GM23338 (cell line): Measurements from ENCODE around the gene WNT8A. TPM values are rescaled to one million over a fixed set of nuclear protein-coding genes. Genes with fewer than 3 reads are reported as not detected.

Experiments used
- ATAC-seq: fragments of 200-7000 bp; cut with Tn5 transposase; 3 replicates; pipeline ENCODE4 v1.9.1; 2020
- DNase-seq: peaks from one replicate; pipeline ENCODE4 v3.0.0-alpha.2; 2015; ENCODE audit warnings: low spot score
- H2AFZ ChIP-seq: fragments of 200-600 bp; sonication (generic); 2 replicates; pipeline ENCODE4 v1.8.0; 2016; ENCODE audit warnings: antibody characterized with exemption, mild to moderate bottlenecking, moderate library complexity
- H3F3A ChIP-seq: fragments of 200-600 bp; sonication (generic); replicated peaks from 2 replicates; pipeline ENCODE4 v1.8.0; 2017; ENCODE audit warnings: antibody characterized with exemption, mixed run types, low read depth
- H3K27ac ChIP-seq: fragments of 200-600 bp; sonication (generic); 2 replicates; pipeline ENCODE4 v1.6.1; 2016; ENCODE audit warnings: low read depth
- H3K27me3 ChIP-seq: fragments of 200-600 bp; sonication (generic); 2 replicates; pipeline ENCODE4 v1.8.0; 2016; ENCODE audit warnings: mild to moderate bottlenecking, mixed run types, moderate library complexity; ENCODE audit not compliant: insufficient read depth
- H3K36me3 ChIP-seq: fragments of 200-600 bp; sonication (generic); 2 replicates; pipeline ENCODE4 v1.8.0; 2016; ENCODE audit warnings: mild to moderate bottlenecking; ENCODE audit not compliant: insufficient read depth
- H3K4me1 ChIP-seq: fragments of 200-600 bp; sonication (generic); 2 replicates; pipeline ENCODE4 v1.8.0; 2016; ENCODE audit warnings: mild to moderate bottlenecking, moderate library complexity; ENCODE audit not compliant: insufficient read depth
- H3K4me2 ChIP-seq: fragments of 200-600 bp; sonication (generic); 2 replicates; pipeline ENCODE4 v1.7.1; 2017; ENCODE audit warnings: mixed run types
- H3K4me3 ChIP-seq: fragments of 200-600 bp; sonication (generic); 2 replicates; pipeline ENCODE4 v1.6.1; 2016; ENCODE audit warnings: mixed run types
- H3K79me2 ChIP-seq: fragments of 200-600 bp; sonication (generic); replicated peaks from 2 replicates; pipeline ENCODE4 v1.8.0; 2017; ENCODE audit warnings: mild to moderate bottlenecking; ENCODE audit not compliant: insufficient read depth
- H3K9me2 ChIP-seq: fragments of 200-600 bp; sonication (generic); 2 replicates; pipeline ENCODE4 v1.8.0; 2017; ENCODE audit not compliant: insufficient read depth
- H4K20me1 ChIP-seq: fragments of 200-600 bp; sonication (generic); replicated peaks from 2 replicates; pipeline ENCODE4 v1.8.0; 2017; ENCODE audit warnings: mild to moderate bottlenecking; ENCODE audit not compliant: insufficient read depth
- H3K27ac Mint-ChIP-seq: 2 replicates; pipeline ENCODE4 v1.8.0; 2020; ENCODE audit warnings: inconsistent platforms, mild to moderate bottlenecking, moderate library complexity, mixed read lengths
- H3K27me3 Mint-ChIP-seq: 3 replicates; pipeline ENCODE4 v1.8.0; 2022; ENCODE audit warnings: low read depth, mild to moderate bottlenecking, moderate library complexity, mixed read lengths, inconsistent platforms; ENCODE audit not compliant: insufficient read depth, poor library complexity
- H3K36me3 Mint-ChIP-seq: 3 replicates; pipeline ENCODE4 v1.8.0; 2021; ENCODE audit warnings: low read depth, mild to moderate bottlenecking, inconsistent platforms, moderate library complexity, mixed read lengths
- H3K4me1 Mint-ChIP-seq: 3 replicates; pipeline ENCODE4 v1.8.0; 2020; ENCODE audit warnings: mild to moderate bottlenecking, inconsistent platforms, mixed read lengths
- H3K4me3 Mint-ChIP-seq: 3 replicates; pipeline ENCODE4 v1.8.0; 2021; ENCODE audit warnings: moderate library complexity, mild to moderate bottlenecking, inconsistent platforms, mixed read lengths
- H3K9me3 Mint-ChIP-seq: 3 replicates; pipeline ENCODE4 v1.8.0; 2020; ENCODE audit warnings: moderate library complexity, mild to moderate bottlenecking, inconsistent platforms, mixed read lengths
- EZH2phosphoT487 ChIP-seq: fragments of 200-600 bp; sonication (generic); IDR thresholded peaks from one replicate; pipeline ENCODE4 v1.8.1; 2018; ENCODE audit warnings: antibody characterized with exemption; ENCODE audit not compliant: unreplicated experiment
- NANOG ChIP-seq: IDR thresholded peaks from 2 replicates; pipeline ENCODE4 v1.6.1; 2016; ENCODE audit warnings: antibody characterized with exemption, borderline replicate concordance
- STAT1 ChIP-seq: IDR thresholded peaks from one replicate; pipeline ENCODE4 v1.6.1; 2016; ENCODE audit warnings: antibody characterized with exemption; ENCODE audit not compliant: unreplicated experiment
- ZNF331 ChIP-seq: fragments of 250-450 bp; sonication (Bioruptor Pico); IDR thresholded peaks from 2 replicates; pipeline ENCODE4 v1.5.0; 2020; ENCODE audit warnings: low read depth, mild to moderate bottlenecking, moderate library complexity
- polyA plus RNA-seq: library from polyadenylated mRNA; unstranded; fragments of >200 nt; fragmentation: Nextera tagmentation; extraction: Ambion mirVana; gene quantifications from 2 replicates; pipeline ENCODE4 v1.2.1, GENCODE V29; 2016
- total RNA-seq: library from RNA; depleted of rRNA; stranded (reverse); fragments of >200 nt; shearing (Covaris generic); gene quantifications from 2 replicates; pipeline ENCODE4 v1.2.3, GENCODE V29; 2014
- TF ChIP-seq, protein P1 (sequence below), 2 experiments: fragments of 200-600 bp in 1 of 2; sonication (generic) in 1 of 2; conservative IDR thresholded peaks; 2 replicates each; pipeline versions ENCODE4 v1.5.1 to v1.6.1; 2016 to 2017; ENCODE audit warnings: antibody characterized with exemption in 2 of 2, low read depth in 2 of 2, mild to moderate bottlenecking in 2 of 2, moderate library complexity in 1 of 2
- TF ChIP-seq, protein P2 (sequence below): IDR thresholded peaks from 2 replicates; pipeline ENCODE4 v1.6.1; 2016; ENCODE audit warnings: antibody characterized with exemption

Gene WNT8A
- total and polyA plus RNA-seq, 2 experiments from 2014 or later: not detected

DNA sequence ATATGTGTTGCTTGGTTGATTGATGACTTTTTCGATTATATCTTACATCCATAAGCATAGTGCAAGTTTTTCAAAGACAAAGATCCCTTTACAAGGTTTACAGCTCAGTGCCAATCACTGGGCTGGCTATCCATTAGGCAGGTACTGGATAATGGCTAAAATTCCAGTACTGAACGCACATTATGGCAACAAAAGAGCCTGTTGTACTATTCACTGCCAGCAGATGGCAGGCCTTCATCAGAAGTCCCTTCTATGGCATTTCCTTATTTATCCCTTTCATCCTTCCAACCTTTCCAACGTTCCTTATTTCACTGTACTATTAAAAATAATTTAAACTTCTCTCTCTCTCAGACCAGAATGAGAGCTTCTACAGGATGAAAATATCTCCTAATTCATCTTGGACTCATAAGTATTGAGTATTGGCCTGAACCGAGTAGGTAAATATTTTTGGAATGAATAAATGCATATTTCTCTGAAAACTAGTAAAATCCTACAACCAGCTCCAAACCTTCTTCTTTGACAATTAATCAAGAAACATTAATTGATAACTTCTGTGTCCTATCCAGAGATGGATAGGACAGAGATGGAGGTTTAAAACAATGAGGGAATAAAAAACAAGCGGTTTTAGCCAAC lies 6.7 kb upstream of the WNT8A start:
- peaks cover 15% of the 10 kb centered on the region for H3K4me1 Mint-ChIP-seq
- Histone ChIP-seq H3K27me3 (no peaks in the 10 kb centered on the region), H3K36me3 (no peaks in the 10 kb centered on the region), H3K4me3 (no peak overlapping the region), H3K4me1 (peaks cover 12% of the 10 kb centered on the region; the same call in 1 of the 2 replicates), H4K20me1 (no peaks in the 10 kb centered on the region; the same call in 1 of the 2 replicates), H3K27ac (no peak overlapping the region), H3K4me2 (no peak overlapping the region), H3F3A (no peaks in the 10 kb centered on the region), H3K79me2 (no peaks in the 10 kb centered on the region), H2AFZ (no peak overlapping the region), H3K9me2 (no peaks in the 10 kb centered on the region)
- H3K9me3 Mint-ChIP-seq: no peaks in the 10 kb centered on the region
- TF ChIP-seq, protein P1, sequence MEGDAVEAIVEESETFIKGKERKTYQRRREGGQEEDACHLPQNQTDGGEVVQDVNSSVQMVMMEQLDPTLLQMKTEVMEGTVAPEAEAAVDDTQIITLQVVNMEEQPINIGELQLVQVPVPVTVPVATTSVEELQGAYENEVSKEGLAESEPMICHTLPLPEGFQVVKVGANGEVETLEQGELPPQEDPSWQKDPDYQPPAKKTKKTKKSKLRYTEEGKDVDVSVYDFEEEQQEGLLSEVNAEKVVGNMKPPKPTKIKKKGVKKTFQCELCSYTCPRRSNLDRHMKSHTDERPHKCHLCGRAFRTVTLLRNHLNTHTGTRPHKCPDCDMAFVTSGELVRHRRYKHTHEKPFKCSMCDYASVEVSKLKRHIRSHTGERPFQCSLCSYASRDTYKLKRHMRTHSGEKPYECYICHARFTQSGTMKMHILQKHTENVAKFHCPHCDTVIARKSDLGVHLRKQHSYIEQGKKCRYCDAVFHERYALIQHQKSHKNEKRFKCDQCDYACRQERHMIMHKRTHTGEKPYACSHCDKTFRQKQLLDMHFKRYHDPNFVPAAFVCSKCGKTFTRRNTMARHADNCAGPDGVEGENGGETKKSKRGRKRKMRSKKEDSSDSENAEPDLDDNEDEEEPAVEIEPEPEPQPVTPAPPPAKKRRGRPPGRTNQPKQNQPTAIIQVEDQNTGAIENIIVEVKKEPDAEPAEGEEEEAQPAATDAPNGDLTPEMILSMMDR (conservative IDR thresholded peaks at IDR 0.05; ENCODE audit: low read depth in 2 of 2): peak; percentile 95 to 96
- TF ChIP-seq, protein P2, sequence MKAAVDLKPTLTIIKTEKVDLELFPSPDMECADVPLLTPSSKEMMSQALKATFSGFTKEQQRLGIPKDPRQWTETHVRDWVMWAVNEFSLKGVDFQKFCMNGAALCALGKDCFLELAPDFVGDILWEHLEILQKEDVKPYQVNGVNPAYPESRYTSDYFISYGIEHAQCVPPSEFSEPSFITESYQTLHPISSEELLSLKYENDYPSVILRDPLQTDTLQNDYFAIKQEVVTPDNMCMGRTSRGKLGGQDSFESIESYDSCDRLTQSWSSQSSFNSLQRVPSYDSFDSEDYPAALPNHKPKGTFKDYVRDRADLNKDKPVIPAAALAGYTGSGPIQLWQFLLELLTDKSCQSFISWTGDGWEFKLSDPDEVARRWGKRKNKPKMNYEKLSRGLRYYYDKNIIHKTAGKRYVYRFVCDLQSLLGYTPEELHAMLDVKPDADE: no peak
- DNase-seq: peak; percentile 86
- ATAC-seq: peak; percentile 78
- no peak overlapping the region for H3K4me3 Mint-ChIP-seq
- peaks cover under 1% of the 10 kb centered on the region for H3K27me3 Mint-ChIP-seq
- no peaks in the 10 kb centered on the region for H3K36me3 Mint-ChIP-seq
- no peak overlapping the region for H3K27ac Mint-ChIP-seq

DNA sequence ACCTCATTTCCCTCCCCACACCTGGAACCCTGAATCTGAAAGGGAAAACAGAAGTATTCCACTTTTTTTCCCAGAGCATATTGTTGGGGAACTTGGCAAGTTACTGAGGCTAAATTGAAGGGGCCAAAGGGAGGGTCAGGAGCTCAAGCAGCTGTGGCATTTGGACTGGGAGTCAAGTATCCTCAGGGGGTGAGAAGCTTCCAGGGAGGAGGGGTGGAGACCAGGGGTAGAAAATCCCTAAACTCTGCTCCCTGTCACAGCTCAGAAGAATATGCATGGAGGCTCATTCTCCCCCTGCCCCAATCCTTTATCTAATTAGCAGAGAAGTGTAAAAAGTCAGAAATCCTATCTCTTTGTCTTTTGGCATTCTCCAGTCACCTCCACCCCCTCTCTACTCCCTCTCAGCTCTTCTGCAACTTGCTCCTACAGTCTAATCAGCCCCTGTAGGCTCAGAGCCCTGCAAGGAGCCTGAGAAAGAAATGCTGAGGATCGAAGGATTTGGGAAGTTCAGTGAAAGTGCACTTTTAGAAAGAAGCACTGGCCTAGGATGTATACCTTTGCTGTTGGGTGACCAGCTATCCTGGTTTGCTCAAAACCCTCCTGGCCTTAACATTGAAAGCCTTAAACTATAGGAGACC lies 5.7 kb upstream of the WNT8A start:
- no peak overlapping the region for H3K4me3 Mint-ChIP-seq
- Histone ChIP-seq H3K27me3 (no peaks in the 10 kb centered on the region), H3K79me2 (no peaks in the 10 kb centered on the region), H3K9me2 (no peaks in the 10 kb centered on the region), H3K4me1 (peaks cover 12% of the 10 kb centered on the region; the same call in 1 of the 2 replicates), H3K4me2 (0 out of 2 replicates have a peak overlapping the region, but pooled peaks have one; percentile 26), H4K20me1 (no peaks in the 10 kb centered on the region; the same call in 1 of the 2 replicates), H3K27ac (no peak overlapping the region), H3K4me3 (no peak overlapping the region), H3F3A (no peaks in the 10 kb centered on the region), H2AFZ (no peak overlapping the region), H3K36me3 (no peaks in the 10 kb centered on the region)
- no peak for DNase-seq
- TF ChIP-seq EZH2phosphoT487 (no peak), ZNF331 (CRISPR knock-in tag) (no peak), NANOG (no peak), STAT1 (no peak)
- TF ChIP-seq, protein P1 (conservative IDR thresholded peaks at IDR 0.05; ENCODE audit: low read depth in 2 of 2): no peak
- H3K9me3 Mint-ChIP-seq: no peaks in the 10 kb centered on the region
- H3K27ac Mint-ChIP-seq: no peak overlapping the region
- no peaks in the 10 kb centered on the region for H3K36me3 Mint-ChIP-seq
- H3K27me3 Mint-ChIP-seq: peaks cover 2% of the 10 kb centered on the region
- peaks cover 15% of the 10 kb centered on the region for H3K4me1 Mint-ChIP-seq
- ATAC-seq: peak; percentile 50
